Measurements from ENCODE around the gene KIAA0408. TPM values are rescaled to one million over a fixed set of nuclear protein-coding genes. Genes with fewer than 3 reads are reported as not detected.

The KIAA0408 gene
- total RNA-seq, 1 experiment from 2014 or later: not detected

- Histone ChIP-seq H3F3A (ENCODE audit: insufficient read depth, low read depth) (no peaks in the 10 kb centered on the region), H3K9me2 (ENCODE audit: insufficient read depth) (no peaks in the 10 kb centered on the region), H3K79me2 (ENCODE audit: low read depth) (no peaks in the 10 kb centered on the region), H3K27ac (no peak overlapping the region), H4K20me1 (ENCODE audit: insufficient read depth) (no peaks in the 10 kb centered on the region), H3K9me3 (ENCODE audit: insufficient read depth, low read depth) (no peaks in the 10 kb centered on the region), H3K4me3 (no peak overlapping the region), H3K27me3 (ENCODE audit: insufficient read depth, low read depth) (no peaks in the 10 kb centered on the region), H3K4me2 (no peak overlapping the region), H3K36me3 (ENCODE audit: low read depth) (no peaks in the 10 kb centered on the region), H3K4me1 (replicated peaks; ENCODE audit: insufficient read depth) (no peaks in the 10 kb centered on the region), H2AFZ (no peak overlapping the region)
- no peak for DNase-seq
- TF ChIP-seq, protein P1, sequence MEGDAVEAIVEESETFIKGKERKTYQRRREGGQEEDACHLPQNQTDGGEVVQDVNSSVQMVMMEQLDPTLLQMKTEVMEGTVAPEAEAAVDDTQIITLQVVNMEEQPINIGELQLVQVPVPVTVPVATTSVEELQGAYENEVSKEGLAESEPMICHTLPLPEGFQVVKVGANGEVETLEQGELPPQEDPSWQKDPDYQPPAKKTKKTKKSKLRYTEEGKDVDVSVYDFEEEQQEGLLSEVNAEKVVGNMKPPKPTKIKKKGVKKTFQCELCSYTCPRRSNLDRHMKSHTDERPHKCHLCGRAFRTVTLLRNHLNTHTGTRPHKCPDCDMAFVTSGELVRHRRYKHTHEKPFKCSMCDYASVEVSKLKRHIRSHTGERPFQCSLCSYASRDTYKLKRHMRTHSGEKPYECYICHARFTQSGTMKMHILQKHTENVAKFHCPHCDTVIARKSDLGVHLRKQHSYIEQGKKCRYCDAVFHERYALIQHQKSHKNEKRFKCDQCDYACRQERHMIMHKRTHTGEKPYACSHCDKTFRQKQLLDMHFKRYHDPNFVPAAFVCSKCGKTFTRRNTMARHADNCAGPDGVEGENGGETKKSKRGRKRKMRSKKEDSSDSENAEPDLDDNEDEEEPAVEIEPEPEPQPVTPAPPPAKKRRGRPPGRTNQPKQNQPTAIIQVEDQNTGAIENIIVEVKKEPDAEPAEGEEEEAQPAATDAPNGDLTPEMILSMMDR (conservative IDR thresholded peaks at IDR 0.05): no peak
- no peak for TF ChIP-seq EZH2 (IDR thresholded peaks at IDR 0.05; ENCODE audit: low read depth)
- CTCF ChIA-PET: interaction anchor here (0.6 kb wide), 1 partner anchor 277 kb away, joined by 3 read pairs; no protein-coding TSS in a partner anchor
- intact Hi-C loops (cut with micrococcal nuclease; ENCODE audit: unreplicated experiment): no loop called here
- no TSS peak for BruUV-seq (replicated peaks)
- POLR2A ChIA-PET (ENCODE audit: unreplicated experiment): no interaction called here
Measured at GRCh38 chr6:127497410-127497809, 38.2 kb upstream of the KIAA0408 start.

DNA sequence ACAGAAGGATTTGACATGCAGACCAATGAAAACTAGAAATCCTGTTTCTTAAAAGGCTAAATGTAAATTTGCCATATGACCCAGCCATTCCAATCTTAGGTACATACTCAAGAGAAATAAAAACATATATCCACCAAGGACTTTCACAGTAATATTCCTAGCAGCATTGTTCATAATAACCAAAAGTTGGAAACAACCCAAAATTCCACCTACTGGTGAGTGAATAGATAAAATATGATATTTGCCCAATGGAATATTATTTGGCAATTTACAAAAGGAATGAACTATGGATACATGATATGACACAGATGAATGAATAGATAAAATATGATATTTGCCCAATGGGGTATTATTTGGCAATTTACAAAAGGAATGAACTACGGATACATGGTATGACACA lies 37.3 kb upstream of the KIAA0408 start:
- no peaks in the 10 kb centered on the region for H3K79me2 ChIP-seq (ENCODE audit: low read depth)
- CTCF ChIA-PET: no interaction called here
- no TSS peak for BruUV-seq (replicated peaks)
- no peak overlapping the region for H3K4me3 ChIP-seq
- no peaks in the 10 kb centered on the region for H3K4me1 ChIP-seq (replicated peaks; ENCODE audit: insufficient read depth)
- H4K20me1 ChIP-seq (ENCODE audit: insufficient read depth): no peaks in the 10 kb centered on the region
- POLR2A ChIA-PET (ENCODE audit: unreplicated experiment): interaction anchor here (0.6 kb wide), 1 partner anchor 197 kb away, joined by 3 read pairs; no protein-coding TSS in a partner anchor
- no peak overlapping the region for H2AFZ ChIP-seq
- H3K27ac ChIP-seq: no peak overlapping the region
- TF ChIP-seq, protein P1 (conservative IDR thresholded peaks at IDR 0.05): no peak
- TF ChIP-seq EZH2 (IDR thresholded peaks at IDR 0.05; ENCODE audit: low read depth): no peak
- H3K9me3 ChIP-seq (ENCODE audit: insufficient read depth, low read depth): no peaks in the 10 kb centered on the region
- DNase-seq: no peak
- no peaks in the 10 kb centered on the region for H3K9me2 ChIP-seq (ENCODE audit: insufficient read depth)
- no peaks in the 10 kb centered on the region for H3K27me3 ChIP-seq (ENCODE audit: insufficient read depth, low read depth)
- H3F3A ChIP-seq (ENCODE audit: insufficient read depth, low read depth): no peaks in the 10 kb centered on the region
- H3K4me2 ChIP-seq: no peak overlapping the region
- intact Hi-C loops (cut with micrococcal nuclease; ENCODE audit: unreplicated experiment): no loop called here
- H3K36me3 ChIP-seq (ENCODE audit: low read depth): no peaks in the 10 kb centered on the region

GRCh38 chr6:127494240-127494767 lies 35.1 kb upstream of the KIAA0408 start:
- Histone ChIP-seq H3K27me3 (ENCODE audit: insufficient read depth, low read depth) (no peaks in the 10 kb centered on the region), H4K20me1 (ENCODE audit: insufficient read depth) (no peaks in the 10 kb centered on the region), H3K27ac (no peak overlapping the region), H3K4me3 (no peak overlapping the region), H3K36me3 (ENCODE audit: low read depth) (no peaks in the 10 kb centered on the region), H3F3A (ENCODE audit: insufficient read depth, low read depth) (no peaks in the 10 kb centered on the region), H3K9me3 (ENCODE audit: insufficient read depth, low read depth) (no peaks in the 10 kb centered on the region), H3K79me2 (ENCODE audit: low read depth) (no peaks in the 10 kb centered on the region), H3K9me2 (ENCODE audit: insufficient read depth) (no peaks in the 10 kb centered on the region), H3K4me2 (no peak overlapping the region), H3K4me1 (replicated peaks; ENCODE audit: insufficient read depth) (no peaks in the 10 kb centered on the region), H2AFZ (no peak overlapping the region)
- no TSS peak for BruUV-seq (replicated peaks)
- no peak for DNase-seq
- intact Hi-C loops (cut with micrococcal nuclease; ENCODE audit: unreplicated experiment): no loop called here
- ChIA-PET CTCF (no interaction called here), POLR2A (ENCODE audit: unreplicated experiment) (no interaction called here)
- no peak for TF ChIP-seq EZH2 (IDR thresholded peaks at IDR 0.05; ENCODE audit: low read depth)
- TF ChIP-seq, protein P1 (conservative IDR thresholded peaks at IDR 0.05): no peak
